ENCODE data around the gene DHRS1.

- TF ChIP-seq EZH2 (IDR thresholded peaks at IDR 0.05; ENCODE audit: borderline replicate concordance, low read depth, low read length, severe bottlenecking) (no peak), CTCF (IDR thresholded peaks at IDR 0.05; ENCODE audit: borderline replicate concordance, extremely low read depth, low read length, poor library complexity, severe bottlenecking) (no peak)
Measured at GRCh38 chr14:24312736-24313507, 13.3 kb upstream of the DHRS1 start.
